ENCODE measurements around the gene LTC4S. TPM values are rescaled to one million over a fixed set of nuclear protein-coding genes. Genes with fewer than 3 reads are reported as not detected.

The LTC4S gene
- total and polyA plus RNA-seq, 2 donors (not counting 3 experiments of a cell fraction or from before 2014, with no cell fraction given): 0.95 to 6.3 TPM

GRCh38 chr5:179815491-179816249 lies 21.9 kb downstream of the LTC4S start:
- DNase-seq (ENCODE audit: low read depth, low spot score): no peak
- Histone ChIP-seq H3K4me1 (ENCODE audit: control insufficient read depth, extremely low read depth, insufficient read depth, low read length) (peaks cover 22% of the 10 kb centered on the region), H3K9me1 (replicated peaks; ENCODE audit: control insufficient read depth, extremely low read depth, insufficient read depth, low read length) (no peaks in the 10 kb centered on the region), H4K20me1 (replicated peaks; ENCODE audit: control insufficient read depth, extremely low read depth, insufficient read depth, low read length) (no peaks in the 10 kb centered on the region), H3K4me3 (replicated peaks in 1 of 3; ENCODE audit: insufficient read depth in 1 of 3, low read depth in 1 of 3, low read length in 3 of 3) (no peak overlapping the region), H3K9me3 (replicated peaks; ENCODE audit: control insufficient read depth, insufficient read depth, low read length) (no peaks in the 10 kb centered on the region), H3K27me3 (ENCODE audit: control insufficient read depth in 2 of 2, insufficient read depth in 2 of 2, low read length in 2 of 2) (no peaks in the 10 kb centered on the region), H3K79me2 (ENCODE audit: control insufficient read depth, insufficient read depth, low read length) (peaks cover 2% of the 10 kb centered on the region), H3K9ac (replicated peaks; ENCODE audit: extremely low read depth, insufficient read depth, low read length) (no peak overlapping the region), H3K36me3 (ENCODE audit: control insufficient read depth in 2 of 2, extremely low read depth in 1 of 2, insufficient read depth in 2 of 2, low read length in 2 of 2) (peaks cover 0 to 4% of the 10 kb centered on the region in 2 experiments), H3K4me2 (ENCODE audit: insufficient read depth, low read length) (no peak overlapping the region), H3K27ac (ENCODE audit: insufficient read depth, low read depth, low read length) (no peak overlapping the region), H2AFZ (ENCODE audit: low read depth, low read length) (no peak overlapping the region)
- intact Hi-C loops (cut with micrococcal nuclease): loop anchor here (5.0 kb wide), 1 partner anchor 193 kb away; the partner anchor contains the start of gene HNRNPH1
- no peak for TF ChIP-seq POLR2AphosphoS5 (IDR thresholded peaks at IDR 0.05; ENCODE audit: insufficient read depth, low read depth, low read length)
- TF ChIP-seq FOS (IDR thresholded peaks at IDR 0.05; ENCODE audit: borderline replicate concordance, insufficient read depth, low read length): no peak
- no peak for TF ChIP-seq MAX (IDR thresholded peaks at IDR 0.05; ENCODE audit: insufficient read depth, insufficient read length)
- TF ChIP-seq EZH2 (IDR thresholded peaks at IDR 0.05; ENCODE audit: borderline replicate concordance, low read depth, low read length, severe bottlenecking): no peak
- no peak for TF ChIP-seq CTCF (IDR thresholded peaks at IDR 0.05; ENCODE audit: extremely low read depth in 1 of 2, insufficient read depth in 1 of 2, low read depth in 1 of 2, low read length in 2 of 2)
- no peak for TF ChIP-seq MYC (IDR thresholded peaks at IDR 0.05; ENCODE audit: low read depth, low read length)
- TF ChIP-seq GATA2 (IDR thresholded peaks at IDR 0.05; ENCODE audit: insufficient read depth, insufficient read length, low read depth, low read length): no peak
- no peak for FAIRE-seq
- no TSS peak for BruUV-seq (replicated peaks)
- POLR2A ChIA-PET: interaction anchor here (0.9 kb wide), 1 partner anchor 9 kb away, joined by 3 read pairs; no protein-coding TSS in a partner anchor
- dilution Hi-C loops (cut with MboI; ENCODE audit: extremely low pct_ligation_motif_present, low sequenced_read_pairs): no loop called here
- CTCF ChIA-PET: interaction anchor here (0.8 kb wide), 1 partner anchor 8 kb away, joined by 3 read pairs; no protein-coding TSS in a partner anchor

Data from endothelial cell of umbilical vein (primary cell).